SK-N-SH (cell line): ENCODE results near the gene NPY5R. TPM values are rescaled to one million over a fixed set of nuclear protein-coding genes. Genes with fewer than 3 reads are reported as not detected.

Source experiments
- CTCF ChIA-PET: fragments of 300-600, 350-600 bp; formaldehyde crosslinking; extraction: SDS; loops from one replicate; lab custom pipeline; 2021; lab: Yijun Ruan, JAX
- POLR2A ChIA-PET: fragments of 350-600 bp; sonication (Branson Sonifier 250); formaldehyde crosslinking; extraction: SDS; loops from one replicate; lab custom pipeline; 2020; ENCODE audit warnings: antibody characterized with exemption, inconsistent platforms; lab: Yijun Ruan, JAX
- DNase-seq: peaks from one replicate; pipeline ENCODE4 v3.0.0; 2012
- H2AFZ ChIP-seq: fragments of 200-600 bp; sonication (generic); 2 replicates; pipeline ENCODE4 v1.8.1; 2016; ENCODE audit warnings: antibody characterized with exemption, mild to moderate bottlenecking, low read depth
- H3F3A ChIP-seq: fragments of 200-600 bp; sonication (generic); replicated peaks from 2 replicates; pipeline ENCODE3; 2016; ENCODE audit warnings: antibody characterized with exemption, mild to moderate bottlenecking; ENCODE audit not compliant: insufficient read depth
- H3K27ac ChIP-seq, 2 experiments: fragments of 200-500 bp in 1 of 2; fragments of 200-600 bp in 1 of 2; sonication (Bioruptor generic) in 1 of 2; sonication (generic), shearing (Covaris generic) in 1 of 2; 2 replicates each; pipeline versions ENCODE4 v1.5.1 to v1.6.1; 2014 to 2016; ENCODE audit warnings: low read depth in 2 of 2, inconsistent platforms in 1 of 2, low read length in 1 of 2, mild to moderate bottlenecking in 1 of 2, mixed read lengths in 1 of 2
- H3K27me3 ChIP-seq: fragments of 200-600 bp; sonication (generic), shearing (Covaris generic); 2 replicates; pipeline ENCODE4 v1.6.1; 2016; ENCODE audit warnings: mixed run types; ENCODE audit not compliant: insufficient read depth
- H3K36me3 ChIP-seq, 2 experiments: fragments of 200-500 bp in 1 of 2; fragments of 200-600 bp in 1 of 2; sonication (Bioruptor generic) in 1 of 2; sonication (generic) in 1 of 2; replicated peaks in 1 of 2; 2 replicates each; pipeline versions ENCODE3 to v1.5.1; 2014 to 2016; ENCODE audit warnings: low read length in 1 of 2, mild to moderate bottlenecking in 1 of 2; ENCODE audit not compliant: insufficient read depth in 2 of 2, control insufficient read depth in 1 of 2
- H3K4me1 ChIP-seq, 2 experiments: fragments of 200-500 bp in 1 of 2; fragments of 200-600 bp in 1 of 2; sonication (Bioruptor generic) in 1 of 2; sonication (generic), shearing (Covaris generic) in 1 of 2; 2 replicates each; pipeline versions ENCODE4 v1.5.1 to v1.6.1; 2014 to 2016; ENCODE audit warnings: low read depth in 1 of 2, low read length in 1 of 2, mixed run types in 1 of 2; ENCODE audit not compliant: insufficient read depth in 2 of 2, control insufficient read depth in 1 of 2
- H3K4me2 ChIP-seq: fragments of 200-600 bp; sonication (generic), shearing (Covaris generic); 2 replicates; pipeline ENCODE4 v1.6.1; 2017; ENCODE audit warnings: mixed run types
- H3K4me3 ChIP-seq, 2 experiments: fragments of 200-500 bp in 1 of 2; fragments of 200-600 bp in 1 of 2; sonication (Bioruptor generic) in 1 of 2; sonication (generic), shearing (Covaris generic) in 1 of 2; 2 replicates each; pipeline versions ENCODE4 v1.5.1 to v1.8.1; 2014 to 2016; ENCODE audit warnings: low read depth in 2 of 2, inconsistent platforms in 1 of 2, low read length in 1 of 2, mild to moderate bottlenecking in 1 of 2, mixed read lengths in 1 of 2, moderate library complexity in 1 of 2
- H3K79me2 ChIP-seq: fragments of 200-600 bp; sonication (generic); 2 replicates; pipeline ENCODE4 v1.8.1; 2017; ENCODE audit warnings: mild to moderate bottlenecking; ENCODE audit not compliant: insufficient read depth
- H3K9ac ChIP-seq: fragments of 200-600 bp; sonication (generic); 2 replicates; pipeline ENCODE4 v1.6.1; 2017; ENCODE audit warnings: mixed run types
- H3K9me2 ChIP-seq: fragments of 200-600 bp; sonication (generic); 2 replicates; pipeline ENCODE4 v1.6.1; 2017; ENCODE audit warnings: mixed run types
- H3K9me3 ChIP-seq: fragments of 200-600 bp; sonication (generic); 2 replicates; pipeline ENCODE4 v1.6.1; 2017; ENCODE audit warnings: mixed run types, mild to moderate bottlenecking, moderate library complexity
- H4K20me1 ChIP-seq: fragments of 200-600 bp; sonication (generic); 2 replicates; pipeline ENCODE4 v1.6.1; 2017; ENCODE audit warnings: mild to moderate bottlenecking, mixed run types; ENCODE audit not compliant: insufficient read depth
- CTCF ChIP-seq: fragments of 200-600 bp; sonication (generic); IDR thresholded peaks from 2 replicates; pipeline ENCODE4 v1.6.1; 2017; ENCODE audit warnings: antibody characterized with exemption, mild to moderate bottlenecking, moderate library complexity
- FOXJ3 ChIP-seq: sonication (generic); formaldehyde crosslinking; IDR thresholded peaks from 2 replicates; pipeline ENCODE4 v1.5.1; 2020; ENCODE audit warnings: mild to moderate bottlenecking, missing genetic modification reagents
- FOXM1 ChIP-seq: IDR thresholded peaks from 2 replicates; pipeline ENCODE4 v1.4.0; 2012; ENCODE audit warnings: low read depth, mild to moderate bottlenecking
- GATA2 ChIP-seq: sonication (generic); formaldehyde crosslinking; IDR thresholded peaks from 2 replicates; pipeline ENCODE4 v1.5.0; 2020; ENCODE audit warnings: mild to moderate bottlenecking, missing genetic modification reagents
- IRF3 ChIP-seq: fragments of 150-350 bp; IDR thresholded peaks from 2 replicates; pipeline ENCODE4 v1.6.1; 2016; ENCODE audit warnings: mild to moderate bottlenecking, low read depth, low read length
- MAX ChIP-seq: IDR thresholded peaks from 2 replicates; pipeline ENCODE4 v1.4.0; 2012; ENCODE audit warnings: low read depth
- MEF2A ChIP-seq: IDR thresholded peaks from 2 replicates; pipeline ENCODE4 v1.4.0; 2012; ENCODE audit warnings: low read depth, borderline replicate concordance
- MXI1 ChIP-seq: IDR thresholded peaks from 2 replicates; pipeline ENCODE4 v1.6.1; 2012; ENCODE audit warnings: mild to moderate bottlenecking, low read depth, low read length, improper control_type of control experiment
- PBX3 ChIP-seq: IDR thresholded peaks from 2 replicates; pipeline ENCODE4; 2012
- RAD21 ChIP-seq: IDR thresholded peaks from 2 replicates; pipeline ENCODE4 v1.6.1; 2012; ENCODE audit warnings: mild to moderate bottlenecking, low read length
- REST ChIP-seq: IDR thresholded peaks from 2 replicates; pipeline ENCODE4 v1.6.1; 2012; ENCODE audit warnings: mild to moderate bottlenecking, low read depth, low read length, moderate library complexity
- RFX5 ChIP-seq: IDR thresholded peaks from 2 replicates; pipeline ENCODE4 v1.6.1; 2012; ENCODE audit warnings: mild to moderate bottlenecking, improper control_type of control experiment, low read length
- TEAD4 ChIP-seq: IDR thresholded peaks from 2 replicates; pipeline ENCODE4 v1.4.0; 2012; ENCODE audit warnings: mild to moderate bottlenecking, borderline replicate concordance; ENCODE audit not compliant: insufficient read depth
- USF1 ChIP-seq: IDR thresholded peaks from 2 replicates; pipeline ENCODE4 v1.4.0; 2012; ENCODE audit warnings: low read depth, borderline replicate concordance
- YY1 ChIP-seq: IDR thresholded peaks from 2 replicates; pipeline ENCODE4 v1.4.0; 2012; ENCODE audit warnings: low read depth, mild to moderate bottlenecking
- WGBS: methylation state at CpG from one replicate; pipeline ENCODE4 v1.1.6; 2017; ENCODE audit warnings: low lambda C conversion rate; 5-methylcytosine and 5-hydroxymethylcytosine counted together
- polyA plus RNA-seq, 3 experiments: library from polyadenylated mRNA; depleted of rRNA; stranded (reverse); fragments of >200 nt; gene quantifications; 2 replicates each; pipeline ENCODE4 v1.2.3, GENCODE V29; 2012

NPY5R gene
- polyA plus RNA-seq, 1 of the 3 experiments (the other 2 are of a cell fraction) = not detected

GRCh38 chr4:163400911-163401310, 57.2 kb downstream of the NPY5R start:
- 35% methylated on average over 4 of the region's 4 CpGs for WGBS
- H3K9ac ChIP-seq = no peak overlapping the region
- H3K4me2 ChIP-seq = no peak overlapping the region
- CTCF ChIA-PET = no interaction called here
- no peak for DNase-seq
- H3K27ac ChIP-seq = no peak overlapping the region
- TF ChIP-seq USF1 (no peak), IRF3 (no peak), CTCF (no peak), RAD21 (no peak), TEAD4 (no peak), MXI1 (no peak), PBX3 (no peak), RFX5 (no peak), MEF2A (no peak), YY1 (no peak), REST (no peak), FOXJ3 (CRISPR knock-in tag) (no peak), FOXM1 (no peak), GATA2 (CRISPR knock-in tag) (no peak), MAX (no peak)
- peaks cover 0 to 9% of the 10 kb centered on the region in 2 experiments; a peak in 1 of 4 replicates for H3K4me1 ChIP-seq
- POLR2A ChIA-PET = no interaction called here
- H3K9me3 ChIP-seq = no peaks in the 10 kb centered on the region
- no peak overlapping the region for H3K4me3 ChIP-seq
- H2AFZ ChIP-seq = no peak overlapping the region
- H3K79me2 ChIP-seq = no peaks in the 10 kb centered on the region
- H3F3A ChIP-seq = no peaks in the 10 kb centered on the region
- H4K20me1 ChIP-seq = no peaks in the 10 kb centered on the region
- no peaks in the 10 kb centered on the region for H3K9me2 ChIP-seq
- no peaks in the 10 kb centered on the region for H3K27me3 ChIP-seq
- H3K36me3 ChIP-seq = no peaks in the 10 kb centered on the region

Other genes with a start within 250 kb of the NPY5R start
- 5.6 and 5.8 TPM in 2 replicates for gene NAF1, start 177.0 kb upstream of the NPY5R start, polyA plus RNA-seq (2012; rRNA removed)
- not detected in 2 replicates for gene NPY1R, start 11.3 kb upstream of the NPY5R start, polyA plus RNA-seq (2012; rRNA removed)
- not detected in 2 replicates for gene TKTL2, start 129.9 kb downstream of the NPY5R start, polyA plus RNA-seq (2012; rRNA removed)
- 10.0 and 10.6 TPM in 2 replicates for gene TMA16, start 150.8 kb downstream of the NPY5R start, polyA plus RNA-seq (2012; rRNA removed)